Neural crest cell (in vitro differentiated cells): ENCODE results near the gene ARHGAP28. TPM values are rescaled to one million over a fixed set of nuclear protein-coding genes. Genes with fewer than 3 reads are reported as not detected.

Experiments used
- DNase-seq: peaks from one replicate; pipeline ENCODE4 v3.0.0; 2021; ENCODE audit warnings: low read depth, mixed read lengths, low spot score
- H3K27ac Mint-ChIP-seq: one replicate; pipeline ENCODE4 v1.8.0; 2021; ENCODE audit warnings: mild to moderate bottlenecking, mixed read lengths; ENCODE audit not compliant: unreplicated experiment
- H3K27me3 Mint-ChIP-seq: 2 replicates; pipeline ENCODE4 v1.8.0; 2021; ENCODE audit warnings: low read depth, mild to moderate bottlenecking, mixed read lengths
- H3K36me3 Mint-ChIP-seq: 2 replicates; pipeline ENCODE4 v1.8.0; 2021; ENCODE audit warnings: low read depth, mild to moderate bottlenecking, mixed read lengths
- H3K4me1 Mint-ChIP-seq: 2 replicates; pipeline ENCODE4 v1.8.0; 2021; ENCODE audit warnings: mixed read lengths
- H3K4me3 Mint-ChIP-seq: one replicate; pipeline ENCODE4 v1.8.0; 2021; ENCODE audit warnings: mild to moderate bottlenecking, mixed read lengths
- H3K9me3 Mint-ChIP-seq: 2 replicates; pipeline ENCODE4 v1.8.0; 2021; ENCODE audit warnings: mixed read lengths
- CTCF ChIP-seq: fragments of 200-600 bp; sonication (generic); conservative IDR thresholded peaks from 2 replicates; pipeline ENCODE4 v1.5.0; 2021; ENCODE audit warnings: antibody characterized with exemption, mild to moderate bottlenecking
- total RNA-seq: library from RNA; stranded (reverse); gene quantifications from 2 replicates; pipeline ENCODE4 v1.2.1, GENCODE V29; 2021

Gene ARHGAP28
- total RNA-seq, 1 donor from 2014 or later: 20.2 TPM

- Mint-ChIP-seq H3K27me3 (no peaks in the 10 kb centered on the region), H3K9me3 (peaks cover 4% of the 10 kb centered on the region), H3K4me3 (no peak overlapping the region), H3K4me1 (peaks cover 18% of the 10 kb centered on the region), H3K27ac (no peak overlapping the region), H3K36me3 (peaks cover 9% of the 10 kb centered on the region)
- TF ChIP-seq CTCF: no peak
- DNase-seq: no peak
Measured at GRCh38 chr18:6785411-6785810, 55.9 kb downstream of the ARHGAP28 start.

DNA sequence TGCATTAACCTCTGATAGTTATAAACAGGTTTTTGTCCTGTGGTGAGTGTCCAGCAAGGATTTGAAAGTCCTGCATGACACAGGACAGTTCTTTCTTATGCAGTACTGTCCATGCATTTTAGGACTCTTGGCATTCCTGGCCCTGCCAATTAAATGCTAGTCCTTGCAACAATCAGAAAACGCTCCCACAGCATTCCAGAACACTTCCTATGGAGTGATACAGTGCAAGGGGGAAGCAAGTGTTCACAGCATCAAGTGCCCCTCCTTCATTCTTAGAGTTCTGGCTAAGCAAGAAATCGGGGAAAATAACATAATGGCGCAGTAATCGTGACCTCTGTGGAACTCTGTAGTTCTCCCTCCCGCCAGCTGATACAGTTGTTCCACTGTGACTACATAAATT is 62.9 kb downstream of the ARHGAP28 start:
- Mint-ChIP-seq H3K27me3 (no peaks in the 10 kb centered on the region), H3K27ac (no peak overlapping the region), H3K36me3 (peaks cover 5% of the 10 kb centered on the region), H3K4me1 (peaks cover 4% of the 10 kb centered on the region), H3K4me3 (no peak overlapping the region), H3K9me3 (peaks cover 4% of the 10 kb centered on the region)
- no peak for TF ChIP-seq CTCF
- no peak for DNase-seq

GRCh38 chr18:6793455-6793854 is 63.9 kb downstream of the ARHGAP28 start:
- Mint-ChIP-seq H3K9me3 (peaks cover 1% of the 10 kb centered on the region), H3K36me3 (no peaks in the 10 kb centered on the region), H3K27me3 (no peaks in the 10 kb centered on the region), H3K27ac (no peak overlapping the region), H3K4me3 (no peak overlapping the region), H3K4me1 (peaks cover 4% of the 10 kb centered on the region)
- TF ChIP-seq CTCF: no peak
- DNase-seq: no peak

- Mint-ChIP-seq H3K27me3 (no peaks in the 10 kb centered on the region), H3K9me3 (peaks cover 3% of the 10 kb centered on the region), H3K4me1 (peaks cover 4% of the 10 kb centered on the region), H3K27ac (no peak overlapping the region), H3K36me3 (no peaks in the 10 kb centered on the region), H3K4me3 (no peak overlapping the region)
- no peak for DNase-seq
- TF ChIP-seq CTCF: no peak
Measured at GRCh38 chr18:6793986-6794385, 64.5 kb downstream of the ARHGAP28 start.

GRCh38 chr18:6795307-6795706 is 65.8 kb downstream of the ARHGAP28 start:
- Mint-ChIP-seq H3K27ac (no peak overlapping the region), H3K27me3 (no peaks in the 10 kb centered on the region), H3K4me1 (peaks cover 4% of the 10 kb centered on the region), H3K9me3 (peaks cover 6% of the 10 kb centered on the region), H3K4me3 (no peak overlapping the region), H3K36me3 (peaks cover 8% of the 10 kb centered on the region)
- DNase-seq: no peak
- no peak for TF ChIP-seq CTCF

GRCh38 chr18:6796511-6796910 is 67.0 kb downstream of the ARHGAP28 start:
- peaks cover 13% of the 10 kb centered on the region for H3K36me3 Mint-ChIP-seq
- peaks cover 10% of the 10 kb centered on the region for H3K9me3 Mint-ChIP-seq
- TF ChIP-seq CTCF: no peak
- H3K27ac Mint-ChIP-seq: no peak overlapping the region
- peaks cover 4% of the 10 kb centered on the region for H3K4me1 Mint-ChIP-seq
- no peaks in the 10 kb centered on the region for H3K27me3 Mint-ChIP-seq
- no peak overlapping the region for H3K4me3 Mint-ChIP-seq
- no peak for DNase-seq
